ENCODE measurements around the gene DHH. TPM values are rescaled to one million over a fixed set of nuclear protein-coding genes. Genes with fewer than 3 reads are reported as not detected.

Gene DHH
- total RNA-seq, 1 donor from 2014 or later, result 1.5 TPM

DNA sequence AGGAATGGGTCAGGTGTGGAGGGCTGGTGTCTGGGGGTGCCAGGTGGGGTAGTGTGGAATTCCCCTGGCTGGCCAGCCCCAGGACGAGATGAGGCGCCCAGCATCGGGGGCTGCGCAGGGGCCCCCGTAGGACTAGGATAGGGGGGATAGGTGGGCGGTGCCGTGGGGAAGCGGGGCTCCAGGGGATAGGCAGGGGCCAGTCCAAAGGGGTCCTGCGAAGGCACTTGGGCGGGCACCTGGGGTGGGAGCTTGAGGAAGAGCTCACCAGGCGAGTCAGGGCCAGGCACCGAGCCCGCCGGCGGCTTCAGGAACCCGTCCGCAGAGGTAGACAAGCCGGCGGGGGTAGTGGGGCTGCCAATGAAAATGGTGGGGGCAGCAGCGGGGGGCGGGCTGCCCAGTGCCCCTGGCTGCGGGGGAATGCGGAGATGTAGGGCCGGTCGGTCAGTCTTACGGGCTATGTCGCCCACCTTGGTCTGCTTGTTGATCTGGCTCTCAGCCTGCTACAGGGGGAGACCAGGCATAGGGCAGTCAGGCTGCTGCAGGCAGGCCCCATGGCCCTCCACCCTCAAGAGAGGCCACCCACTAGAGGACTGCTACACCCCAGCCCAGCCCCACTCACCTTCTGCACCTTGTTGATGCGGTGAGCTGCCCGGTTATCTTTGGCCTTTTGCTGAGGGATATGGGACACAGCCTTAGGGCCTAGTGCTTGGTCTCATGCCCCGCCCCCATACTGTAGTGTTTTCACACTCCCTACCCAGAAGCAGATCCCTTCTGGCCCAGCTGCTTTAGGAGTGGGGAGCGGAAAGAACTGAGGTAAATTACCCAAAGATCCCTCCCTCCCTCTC, 53.3 kb downstream of the DHH start:
- Histone ChIP-seq H3K27ac (no peak overlapping the region), H3K4me1 (no peaks in the 10 kb centered on the region), H3K9me3 (no peaks in the 10 kb centered on the region), H3K4me3 (no peak overlapping the region), H3K27me3 (no peaks in the 10 kb centered on the region), H3K36me3 (peaks cover 3 to 99% of the 10 kb centered on the region in 2 donors)
- TF ChIP-seq POLR2A (IDR thresholded peaks at IDR 0.05), result no peak
- TF ChIP-seq POLR2AphosphoS5 (IDR thresholded peaks at IDR 0.05; ENCODE audit: insufficient read depth in 1 of 2, low read depth in 1 of 2), result no peak
- no peak for DNase-seq (ENCODE audit: extremely low spot score in 2 of 2)
- intact Hi-C loops (cut with DNase I), result no loop called here

GRCh38 chr12:49040364-49040855, 54.2 kb downstream of the DHH start:
- Histone ChIP-seq H3K36me3 (peaks cover 3 to 92% of the 10 kb centered on the region in 2 donors), H3K4me1 (no peaks in the 10 kb centered on the region), H3K4me3 (no peak overlapping the region), H3K27ac (no peak overlapping the region), H3K27me3 (no peaks in the 10 kb centered on the region), H3K9me3 (no peaks in the 10 kb centered on the region)
- DNase-seq (ENCODE audit: extremely low spot score in 2 of 2), result no peak
- intact Hi-C loops (cut with DNase I), result no loop called here
- TF ChIP-seq, protein P1, sequence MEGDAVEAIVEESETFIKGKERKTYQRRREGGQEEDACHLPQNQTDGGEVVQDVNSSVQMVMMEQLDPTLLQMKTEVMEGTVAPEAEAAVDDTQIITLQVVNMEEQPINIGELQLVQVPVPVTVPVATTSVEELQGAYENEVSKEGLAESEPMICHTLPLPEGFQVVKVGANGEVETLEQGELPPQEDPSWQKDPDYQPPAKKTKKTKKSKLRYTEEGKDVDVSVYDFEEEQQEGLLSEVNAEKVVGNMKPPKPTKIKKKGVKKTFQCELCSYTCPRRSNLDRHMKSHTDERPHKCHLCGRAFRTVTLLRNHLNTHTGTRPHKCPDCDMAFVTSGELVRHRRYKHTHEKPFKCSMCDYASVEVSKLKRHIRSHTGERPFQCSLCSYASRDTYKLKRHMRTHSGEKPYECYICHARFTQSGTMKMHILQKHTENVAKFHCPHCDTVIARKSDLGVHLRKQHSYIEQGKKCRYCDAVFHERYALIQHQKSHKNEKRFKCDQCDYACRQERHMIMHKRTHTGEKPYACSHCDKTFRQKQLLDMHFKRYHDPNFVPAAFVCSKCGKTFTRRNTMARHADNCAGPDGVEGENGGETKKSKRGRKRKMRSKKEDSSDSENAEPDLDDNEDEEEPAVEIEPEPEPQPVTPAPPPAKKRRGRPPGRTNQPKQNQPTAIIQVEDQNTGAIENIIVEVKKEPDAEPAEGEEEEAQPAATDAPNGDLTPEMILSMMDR (IDR thresholded peaks at IDR 0.05), result no peak
- TF ChIP-seq POLR2A (IDR thresholded peaks at IDR 0.05), result no peak
- TF ChIP-seq POLR2AphosphoS5 (IDR thresholded peaks at IDR 0.05; ENCODE audit: insufficient read depth in 1 of 2, low read depth in 1 of 2), result no peak

- intact Hi-C loops (cut with DNase I), result no loop called here
- no peak for DNase-seq (ENCODE audit: extremely low spot score in 2 of 2)
- peaks cover 0 to 91% of the 10 kb centered on the region in 2 donors for H3K36me3 ChIP-seq
- no peaks in the 10 kb centered on the region for H3K4me1 ChIP-seq
- no peak overlapping the region for H3K4me3 ChIP-seq
- no peaks in the 10 kb centered on the region for H3K9me3 ChIP-seq
- H3K27me3 ChIP-seq, result no peaks in the 10 kb centered on the region
- TF ChIP-seq, protein P1 (IDR thresholded peaks at IDR 0.05), result no peak
- no peak overlapping the region for H3K27ac ChIP-seq
These were observed 54.9 kb downstream of the DHH start for GRCh38 chr12:49039421-49040363.

DNA sequence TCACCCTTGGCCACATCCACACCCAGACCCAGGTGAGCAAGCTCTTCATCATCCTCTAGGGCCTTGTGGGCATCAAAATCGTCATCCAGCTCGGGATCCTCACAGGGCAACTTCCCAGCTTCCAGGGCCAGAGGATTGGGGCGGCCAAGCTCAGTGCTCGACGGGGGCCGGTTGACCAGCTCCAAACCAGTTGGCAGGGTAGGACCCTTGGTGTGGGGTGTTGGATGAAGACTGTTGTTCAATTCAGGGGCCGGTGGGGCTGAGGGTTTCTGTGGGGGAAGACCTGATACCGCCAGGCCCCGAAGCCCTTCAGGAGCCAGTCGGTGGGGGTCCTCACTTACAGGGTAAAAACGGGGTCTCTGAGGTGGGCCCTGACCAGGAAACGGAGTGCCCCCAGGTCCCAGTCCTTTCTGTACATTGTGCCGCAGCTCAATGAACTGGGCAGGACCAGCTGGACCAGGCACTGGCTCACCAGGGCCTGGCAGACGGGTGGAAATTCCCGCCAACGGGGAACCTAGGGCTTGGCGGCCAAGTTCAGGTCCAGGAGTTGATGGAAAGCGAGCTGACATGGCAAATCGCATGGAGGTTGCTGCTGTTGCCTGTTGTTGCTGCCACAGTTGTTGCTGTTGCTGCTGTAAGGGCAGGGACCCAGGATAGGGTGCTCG, 56.2 kb downstream of the DHH start:
- no peak for DNase-seq (ENCODE audit: extremely low spot score in 2 of 2)
- H3K27ac ChIP-seq, result no peak overlapping the region
- no peaks in the 10 kb centered on the region for H3K27me3 ChIP-seq
- no peaks in the 10 kb centered on the region for H3K4me1 ChIP-seq
- peaks cover 0 to 91% of the 10 kb centered on the region in 2 donors for H3K36me3 ChIP-seq
- no peak overlapping the region for H3K4me3 ChIP-seq
- no peaks in the 10 kb centered on the region for H3K9me3 ChIP-seq
- TF ChIP-seq POLR2AphosphoS5 (IDR thresholded peaks at IDR 0.05; ENCODE audit: insufficient read depth in 1 of 2, low read depth in 1 of 2) (no peak), POLR2A (IDR thresholded peaks at IDR 0.05) (no peak)
- TF ChIP-seq, protein P1 (IDR thresholded peaks at IDR 0.05), result no peak
- intact Hi-C loops (cut with DNase I), result no loop called here

- DNase-seq (ENCODE audit: extremely low spot score in 2 of 2), result no peak
- Histone ChIP-seq H3K27me3 (no peaks in the 10 kb centered on the region), H3K27ac (no peak overlapping the region), H3K4me3 (no peak overlapping the region), H3K4me1 (no peaks in the 10 kb centered on the region), H3K36me3 (peaks cover 0 to 91% of the 10 kb centered on the region in 2 donors), H3K9me3 (no peaks in the 10 kb centered on the region)
- TF ChIP-seq, protein P1 (IDR thresholded peaks at IDR 0.05), result no peak
- TF ChIP-seq POLR2AphosphoS5 (IDR thresholded peaks at IDR 0.05; ENCODE audit: insufficient read depth in 1 of 2, low read depth in 1 of 2), result no peak
- no peak for TF ChIP-seq POLR2A (IDR thresholded peaks at IDR 0.05)
- intact Hi-C loops (cut with DNase I), result no loop called here
These were observed 56.7 kb downstream of the DHH start for GRCh38 chr12:49037947-49038237.

Data from vagina (tissue), 2 donors.